H9 (cell line): ENCODE measurements around the gene APOBEC2. TPM values are rescaled to one million over a fixed set of nuclear protein-coding genes. Genes with fewer than 3 reads are reported as not detected.

Experiments used
- DNase-seq: peaks from one replicate; pipeline ENCODE4 v3.0.0-alpha.2; 2017
- H2AFZ ChIP-seq: one replicate; pipeline ENCODE4 v1.6.1; 2013; ENCODE audit warnings: mild to moderate bottlenecking, low read length, control low read depth, moderate library complexity
- H2AK5ac ChIP-seq: 2 replicates; pipeline ENCODE4 v1.6.1; 2013; ENCODE audit warnings: low read length, control low read depth, mixed read lengths; ENCODE audit not compliant: insufficient read length
- H2BK120ac ChIP-seq: one replicate; pipeline ENCODE4 v1.6.1; 2013; ENCODE audit warnings: low read depth, mild to moderate bottlenecking, low read length, control low read depth, inconsistent platforms; ENCODE audit not compliant: poor library complexity, severe bottlenecking
- H2BK12ac ChIP-seq: 2 replicates; pipeline ENCODE4 v1.6.1; 2013; ENCODE audit warnings: low read length, control low read depth, mixed read lengths, low read depth; ENCODE audit not compliant: insufficient read length
- H2BK15ac ChIP-seq: 2 replicates; pipeline ENCODE4 v1.6.1; 2013; ENCODE audit warnings: low read depth, low read length, control low read depth
- H2BK20ac ChIP-seq: one replicate; pipeline ENCODE4 v1.6.1; 2013; ENCODE audit warnings: low read depth, mild to moderate bottlenecking, low read length, control low read depth, inconsistent platforms; ENCODE audit not compliant: poor library complexity, severe bottlenecking
- H2BK5ac ChIP-seq: 2 replicates; pipeline ENCODE4 v1.6.1; 2013; ENCODE audit warnings: low read length, control low read depth, mixed read lengths; ENCODE audit not compliant: insufficient read length
- H3K14ac ChIP-seq: 2 replicates; pipeline ENCODE4 v1.6.1; 2013; ENCODE audit warnings: low read length, control low read depth; ENCODE audit not compliant: insufficient read depth
- H3K18ac ChIP-seq: 2 replicates; pipeline ENCODE4 v1.6.1; 2013; ENCODE audit warnings: low read depth, mild to moderate bottlenecking, mixed read lengths, low read length, control low read depth; ENCODE audit not compliant: insufficient read length
- H3K23ac ChIP-seq: 2 replicates; pipeline ENCODE4 v1.6.1; 2013; ENCODE audit warnings: low read length, control low read depth, mixed read lengths, low read depth; ENCODE audit not compliant: insufficient read length
- H3K23me2 ChIP-seq: 2 replicates; pipeline ENCODE4 v1.6.1; 2013; ENCODE audit warnings: low read depth, mild to moderate bottlenecking, mixed read lengths, low read length, control low read depth; ENCODE audit not compliant: insufficient read length, poor library complexity, severe bottlenecking
- H3K27ac ChIP-seq: 2 replicates; pipeline ENCODE4 v1.5.1; 2013; ENCODE audit warnings: low read length, control low read depth, mixed read lengths, low read depth; ENCODE audit not compliant: insufficient read length
- H3K27me3 ChIP-seq: 2 replicates; pipeline ENCODE4 v1.6.1; 2013; ENCODE audit warnings: low read length, control low read depth, inconsistent platforms; ENCODE audit not compliant: insufficient read depth
- H3K4ac ChIP-seq: 2 replicates; pipeline ENCODE4 v1.6.1; 2013; ENCODE audit warnings: low read depth, mild to moderate bottlenecking, control low read depth, inconsistent platforms, low read length, moderate library complexity
- H3K4me1 ChIP-seq: 2 replicates; pipeline ENCODE4 v1.6.1; 2013; ENCODE audit warnings: low read length, control low read depth, inconsistent platforms; ENCODE audit not compliant: insufficient read depth
- H3K4me2 ChIP-seq: 2 replicates; pipeline ENCODE4 v1.6.1; 2013; ENCODE audit warnings: low read length, control low read depth, mixed read lengths; ENCODE audit not compliant: insufficient read length, insufficient read depth
- H3K56ac ChIP-seq: 2 replicates; pipeline ENCODE4 v1.6.1; 2013; ENCODE audit warnings: low read depth, mild to moderate bottlenecking, mixed read lengths, low read length, control low read depth; ENCODE audit not compliant: insufficient read length
- H3K79me1 ChIP-seq: 2 replicates; pipeline ENCODE4 v1.6.1; 2013; ENCODE audit warnings: low read depth, mild to moderate bottlenecking, moderate library complexity, low read length, control low read depth, inconsistent platforms; ENCODE audit not compliant: insufficient read depth, poor library complexity, severe bottlenecking
- H3K79me2 ChIP-seq: 2 replicates; pipeline ENCODE4 v1.6.1; 2013; ENCODE audit warnings: low read length, control low read depth, inconsistent platforms; ENCODE audit not compliant: insufficient read depth
- H3K9ac ChIP-seq: 2 replicates; pipeline ENCODE4 v1.6.1; 2013; ENCODE audit warnings: low read length, control low read depth, mixed read lengths; ENCODE audit not compliant: insufficient read length; ENCODE audit errors: extremely low read depth
- H3K9me3 ChIP-seq: one replicate; pipeline ENCODE4 v1.6.1; 2013; ENCODE audit warnings: low read depth, low read length, inconsistent platforms; ENCODE audit not compliant: control insufficient read depth
- H3T11ph ChIP-seq: one replicate; pipeline ENCODE4 v1.6.1; 2013; ENCODE audit warnings: mild to moderate bottlenecking, low read length, control low read depth, inconsistent platforms
- H4K20me1 ChIP-seq: one replicate; pipeline ENCODE4 v1.6.1; 2013; ENCODE audit not compliant: control insufficient read depth, insufficient read length, insufficient read depth
- H4K5ac ChIP-seq: 2 replicates; pipeline ENCODE4 v1.6.1; 2013; ENCODE audit warnings: low read depth, mild to moderate bottlenecking, mixed read lengths, low read length, control low read depth; ENCODE audit not compliant: insufficient read length
- H4K8ac ChIP-seq: replicated peaks from 2 replicates; pipeline ENCODE4 v1.6.1; 2013; ENCODE audit warnings: low read length, control low read depth, mixed read lengths, low read depth; ENCODE audit not compliant: insufficient read length
- H4K91ac ChIP-seq: 2 replicates; pipeline ENCODE4 v1.6.1; 2013; ENCODE audit warnings: low read depth, mild to moderate bottlenecking, moderate library complexity, mixed read lengths, low read length, control low read depth; ENCODE audit not compliant: insufficient read length
- H3K27ac Mint-ChIP-seq, 3 experiments: 2 replicates in 2 of 3; 3 replicates in 1 of 3; pipeline ENCODE4 v1.8.0; 2020 to 2021; ENCODE audit warnings: mixed read lengths in 3 of 3, mild to moderate bottlenecking in 1 of 3, moderate library complexity in 1 of 3
- H3K27me3 Mint-ChIP-seq: 2 replicates; pipeline ENCODE4 v1.8.0; 2021; ENCODE audit warnings: low read depth, mild to moderate bottlenecking, moderate library complexity, mixed read lengths
- H3K36me3 Mint-ChIP-seq, 3 experiments: 2 replicates in 2 of 3; 3 replicates in 1 of 3; pipeline ENCODE4 v1.8.0; 2020 to 2021; ENCODE audit warnings: low read depth in 3 of 3, mixed read lengths in 3 of 3; ENCODE audit not compliant: insufficient read depth in 1 of 3
- H3K4me1 Mint-ChIP-seq, 2 experiments: 2 replicates each; pipeline ENCODE4 v1.8.0; 2020; ENCODE audit warnings: mixed read lengths in 2 of 2
- H3K4me3 Mint-ChIP-seq, 2 experiments: 2 replicates in 1 of 2; 3 replicates in 1 of 2; pipeline ENCODE4 v1.8.0; 2020 to 2021; ENCODE audit warnings: mild to moderate bottlenecking in 2 of 2, mixed read lengths in 2 of 2, moderate library complexity in 1 of 2
- H3K9me3 Mint-ChIP-seq, 2 experiments: 2 replicates in 1 of 2; 3 replicates in 1 of 2; pipeline ENCODE4 v1.8.0; 2020; ENCODE audit warnings: mild to moderate bottlenecking in 2 of 2, mixed read lengths in 2 of 2, moderate library complexity in 1 of 2
- WGBS: extraction: QIAGEN DNeasy Blood & Tissue Kit; methylation state at CpG from one replicate; pipeline ENCODE4 v1.1.7; 2013; ENCODE audit warnings: missing lambda C conversion rate, low lambda C conversion rate, mixed read lengths; ENCODE audit not compliant: insufficient read length; ENCODE audit errors: extremely low coverage; 5-methylcytosine and 5-hydroxymethylcytosine counted together
- total RNA-seq: library from RNA; stranded (reverse); gene quantifications from 2 replicates; pipeline ENCODE4 v1.2.1, GENCODE V29; 2021
- TF ChIP-seq, protein P1 (sequence below): fragments of 200-600 bp; sonication (generic); conservative IDR thresholded peaks from 3 replicates; pipeline ENCODE4 v1.8.0; 2021; ENCODE audit warnings: antibody characterized with exemption, mild to moderate bottlenecking

The APOBEC2 gene
- total RNA-seq, 1 experiment from 2014 or later, result not detected

DNA sequence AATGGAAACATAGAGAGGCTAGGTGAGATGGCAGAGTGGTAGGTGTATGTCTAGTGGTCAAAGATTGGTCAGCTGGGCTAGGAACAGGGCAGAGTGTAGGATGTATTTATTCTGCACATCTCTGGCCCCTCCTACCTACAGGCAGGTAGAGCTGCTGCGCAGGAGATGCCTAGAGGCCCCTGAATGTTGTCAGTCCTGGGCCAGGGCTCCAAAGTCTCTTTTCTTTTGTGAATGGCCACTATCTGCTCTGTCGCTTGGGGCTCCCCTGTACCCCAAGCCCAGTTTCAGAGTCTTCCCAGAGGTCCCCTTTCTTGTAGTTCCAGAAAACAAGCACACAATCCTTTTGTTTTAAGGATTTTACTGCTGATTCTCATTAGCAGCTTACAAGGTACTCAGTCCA is 5.7 kb upstream of the APOBEC2 start:
- Histone ChIP-seq H3K9me3 (no peaks in the 10 kb centered on the region), H3K4me1 (peaks cover 7% of the 10 kb centered on the region; the same call in 1 of the 2 replicates), H3K23me2 (no peaks in the 10 kb centered on the region), H4K8ac (no peak overlapping the region), H3K14ac (no peak overlapping the region), H3K4me2 (no peak overlapping the region), H3K56ac (no peak overlapping the region), H4K91ac (no peak overlapping the region), H3K79me1 (no peaks in the 10 kb centered on the region), H2BK20ac (no peak overlapping the region), H3K4ac (no peak overlapping the region), H3T11ph (no peak overlapping the region), H4K5ac (no peak overlapping the region), H3K27me3 (no peaks in the 10 kb centered on the region), H3K9ac (no peak overlapping the region), H2BK5ac (no peak overlapping the region), H4K20me1 (no peaks in the 10 kb centered on the region), H2AFZ (no peak overlapping the region), H3K23ac (no peak overlapping the region), H3K18ac (no peak overlapping the region), H3K27ac (no peak overlapping the region), H2AK5ac (no peak overlapping the region), H2BK120ac (no peak overlapping the region), H2BK12ac (no peak overlapping the region), H2BK15ac (no peak overlapping the region), H3K79me2 (no peaks in the 10 kb centered on the region)
- WGBS, result no CpG with 5 or more reads among the region's 2 CpGs
- Mint-ChIP-seq H3K4me3 (no peak overlapping the region), H3K36me3 (no peaks in the 10 kb centered on the region; a peak in 2 of 7 replicates), H3K27me3 (no peaks in the 10 kb centered on the region; the same call in 1 of the 2 replicates), H3K27ac (0 out of 7 replicates have a peak overlapping the region, but pooled peaks of 1 of the 3 experiments have one; percentile 33), H3K4me1 (peaks cover 11 to 15% of the 10 kb centered on the region in 2 experiments), H3K9me3 (no peaks in the 10 kb centered on the region)
- DNase-seq, result no peak
- TF ChIP-seq, protein P1, sequence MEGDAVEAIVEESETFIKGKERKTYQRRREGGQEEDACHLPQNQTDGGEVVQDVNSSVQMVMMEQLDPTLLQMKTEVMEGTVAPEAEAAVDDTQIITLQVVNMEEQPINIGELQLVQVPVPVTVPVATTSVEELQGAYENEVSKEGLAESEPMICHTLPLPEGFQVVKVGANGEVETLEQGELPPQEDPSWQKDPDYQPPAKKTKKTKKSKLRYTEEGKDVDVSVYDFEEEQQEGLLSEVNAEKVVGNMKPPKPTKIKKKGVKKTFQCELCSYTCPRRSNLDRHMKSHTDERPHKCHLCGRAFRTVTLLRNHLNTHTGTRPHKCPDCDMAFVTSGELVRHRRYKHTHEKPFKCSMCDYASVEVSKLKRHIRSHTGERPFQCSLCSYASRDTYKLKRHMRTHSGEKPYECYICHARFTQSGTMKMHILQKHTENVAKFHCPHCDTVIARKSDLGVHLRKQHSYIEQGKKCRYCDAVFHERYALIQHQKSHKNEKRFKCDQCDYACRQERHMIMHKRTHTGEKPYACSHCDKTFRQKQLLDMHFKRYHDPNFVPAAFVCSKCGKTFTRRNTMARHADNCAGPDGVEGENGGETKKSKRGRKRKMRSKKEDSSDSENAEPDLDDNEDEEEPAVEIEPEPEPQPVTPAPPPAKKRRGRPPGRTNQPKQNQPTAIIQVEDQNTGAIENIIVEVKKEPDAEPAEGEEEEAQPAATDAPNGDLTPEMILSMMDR, result no peak
